ENCODE measurements around the gene DOCK7. TPM values are rescaled to one million over a fixed set of nuclear protein-coding genes. Genes with fewer than 3 reads are reported as not detected.

DOCK7 gene
- total RNA-seq, 1 experiment from 2014 or later = 60.8 TPM

GRCh38 chr1:62437273-62437940 is 250.8 kb downstream of the DOCK7 start:
- Histone ChIP-seq H3K4me3 (ENCODE audit: low read depth, low read length, poor library complexity, severe bottlenecking) (peak overlapping the region; percentile 93), H3K36me3 (ENCODE audit: insufficient read depth, low read length, poor library complexity, severe bottlenecking) (peaks cover 22% of the 10 kb centered on the region), H3K4me1 (ENCODE audit: insufficient read depth, low read length, poor library complexity, severe bottlenecking) (peaks cover 26% of the 10 kb centered on the region), H3K27ac (ENCODE audit: low read depth, low read length, poor library complexity, severe bottlenecking) (peak overlapping the region; percentile 100), H3K9me3 (ENCODE audit: low read depth, low read length, poor library complexity, severe bottlenecking) (no peaks in the 10 kb centered on the region), H3K27me3 (replicated peaks; ENCODE audit: insufficient read depth, low read depth, low read length, poor library complexity) (no peaks in the 10 kb centered on the region)
- no TSS peak for BruUV-seq (replicated peaks)
- ChIA-PET CTCF (no interaction called here), POLR2A (ENCODE audit: low non-redundant PET) (no interaction called here)
- TF ChIP-seq EZH2 (IDR thresholded peaks at IDR 0.05; ENCODE audit: borderline replicate concordance, low read depth, low read length, poor library complexity, severe bottlenecking) (no peak), CTCF (conservative IDR thresholded peaks at IDR 0.05; ENCODE audit: low read depth, low read length) (no peak)
- intact Hi-C loops (cut with micrococcal nuclease; ENCODE audit: unreplicated experiment) = loop anchor here (10.0 kb wide), 1 partner anchor 483 kb away; no protein-coding TSS in a partner anchor
- DNase-seq (ENCODE audit: low spot score) = peak; percentile 24

- peak; percentile 93 for DNase-seq (ENCODE audit: low spot score)
- ChIA-PET POLR2A (ENCODE audit: low non-redundant PET) (no interaction called here), CTCF (interaction anchor here (1.6 kb wide), 1 partner anchor 261 kb away, joined by 7 read pairs; no protein-coding TSS in a partner anchor)
- H3K9me3 ChIP-seq (ENCODE audit: low read depth, low read length, poor library complexity, severe bottlenecking) = no peaks in the 10 kb centered on the region
- no peaks in the 10 kb centered on the region for H3K27me3 ChIP-seq (replicated peaks; ENCODE audit: insufficient read depth, low read depth, low read length, poor library complexity)
- peaks cover 15% of the 10 kb centered on the region for H3K36me3 ChIP-seq (ENCODE audit: insufficient read depth, low read length, poor library complexity, severe bottlenecking)
- BruUV-seq (replicated peaks) = no TSS peak
- TF ChIP-seq CTCF (conservative IDR thresholded peaks at IDR 0.05; ENCODE audit: low read depth, low read length) = no peak
- TF ChIP-seq EZH2 (IDR thresholded peaks at IDR 0.05; ENCODE audit: borderline replicate concordance, low read depth, low read length, poor library complexity, severe bottlenecking) = no peak
- peak within 1 kb of the TSS; percentile 93 for H3K4me3 ChIP-seq (ENCODE audit: low read depth, low read length, poor library complexity, severe bottlenecking)
- intact Hi-C loops (cut with micrococcal nuclease; ENCODE audit: unreplicated experiment) = loop anchor here (10.0 kb wide), 1 partner anchor 482 kb away; no protein-coding TSS in a partner anchor
- peaks cover 26% of the 10 kb centered on the region for H3K4me1 ChIP-seq (ENCODE audit: insufficient read depth, low read length, poor library complexity, severe bottlenecking)
- peak within 1 kb of the TSS; percentile 100 for H3K27ac ChIP-seq (ENCODE audit: low read depth, low read length, poor library complexity, severe bottlenecking)
Observed at GRCh38 chr1:62436466-62437272, 251.5 kb downstream of the DOCK7 start, which contains the start of gene USP1. USP1 (plus strand) TSS chr1:62437049; CDS start chr1:62439868, 2,819 bp downstream.

GRCh38 chr1:62436039-62436465 is 252.1 kb downstream of the DOCK7 start:
- Histone ChIP-seq H3K27me3 (replicated peaks; ENCODE audit: insufficient read depth, low read depth, low read length, poor library complexity) (no peaks in the 10 kb centered on the region), H3K4me1 (ENCODE audit: insufficient read depth, low read length, poor library complexity, severe bottlenecking) (peaks cover 24% of the 10 kb centered on the region), H3K36me3 (ENCODE audit: insufficient read depth, low read length, poor library complexity, severe bottlenecking) (peaks cover 8% of the 10 kb centered on the region), H3K9me3 (ENCODE audit: low read depth, low read length, poor library complexity, severe bottlenecking) (no peaks in the 10 kb centered on the region), H3K27ac (ENCODE audit: low read depth, low read length, poor library complexity, severe bottlenecking) (peak overlapping the region; percentile 100), H3K4me3 (ENCODE audit: low read depth, low read length, poor library complexity, severe bottlenecking) (peak overlapping the region; percentile 93)
- ChIA-PET POLR2A (ENCODE audit: low non-redundant PET) (interaction anchor here (0.6 to 0.7 kb wide), 2 partner anchors 281 to 591 kb away, joined by 3 to 6 read pairs; no protein-coding TSS in a partner anchor), CTCF (interaction anchor here (1.6 kb wide), 1 partner anchor 260 kb away, joined by 7 read pairs; no protein-coding TSS in a partner anchor)
- DNase-seq (ENCODE audit: low spot score) = peak; percentile 100
- no TSS peak for BruUV-seq (replicated peaks)
- intact Hi-C loops (cut with micrococcal nuclease; ENCODE audit: unreplicated experiment) = loop anchor here (10.0 kb wide), 1 partner anchor 481 kb away; no protein-coding TSS in a partner anchor
- TF ChIP-seq EZH2 (IDR thresholded peaks at IDR 0.05; ENCODE audit: borderline replicate concordance, low read depth, low read length, poor library complexity, severe bottlenecking) (no peak), CTCF (conservative IDR thresholded peaks at IDR 0.05; ENCODE audit: low read depth, low read length) (no peak)
